Trophoblast cell (in vitro differentiated cells and primary cell): ENCODE measurements around the gene ABCB9.

Experiments
- DNase-seq, 2 donors: peaks; one replicate each; pipeline ENCODE4 v3.0.0-alpha.2; 2016
- H2AFZ ChIP-seq: 2 replicates; pipeline ENCODE4 v1.6.1; 2013; ENCODE audit warnings: low read length, moderate library complexity, mild to moderate bottlenecking; ENCODE audit not compliant: insufficient read depth, poor library complexity
- H2AK5ac ChIP-seq: 2 replicates; pipeline ENCODE4 v1.6.1; 2013; ENCODE audit warnings: mild to moderate bottlenecking, low read length
- H2BK120ac ChIP-seq: 2 replicates; pipeline ENCODE4 v1.6.1; 2013; ENCODE audit warnings: low read length, mild to moderate bottlenecking, moderate library complexity; ENCODE audit not compliant: insufficient read depth, poor library complexity
- H2BK12ac ChIP-seq: 2 replicates; pipeline ENCODE4 v1.6.1; 2013; ENCODE audit warnings: mild to moderate bottlenecking, low read length, moderate library complexity
- H2BK5ac ChIP-seq: 2 replicates; pipeline ENCODE4 v1.6.1; 2013; ENCODE audit warnings: low read length, low read depth, moderate library complexity, mild to moderate bottlenecking; ENCODE audit not compliant: poor library complexity
- H3K14ac ChIP-seq: 2 replicates; pipeline ENCODE4 v1.6.1; 2013; ENCODE audit warnings: mild to moderate bottlenecking, low read length
- H3K18ac ChIP-seq: 2 replicates; pipeline ENCODE4 v1.6.1; 2013; ENCODE audit warnings: mild to moderate bottlenecking, low read length
- H3K23ac ChIP-seq: 2 replicates; pipeline ENCODE4 v1.6.1; 2013; ENCODE audit warnings: low read length
- H3K27ac ChIP-seq: 2 replicates; pipeline ENCODE4 v1.5.1; 2013; ENCODE audit warnings: low read depth, mild to moderate bottlenecking, inconsistent platforms, low read length, moderate library complexity
- H3K27me3 ChIP-seq: 2 replicates; pipeline ENCODE4 v1.6.1; 2013; ENCODE audit warnings: inconsistent platforms, mild to moderate bottlenecking, low read length, moderate library complexity; ENCODE audit not compliant: insufficient read depth
- H3K36me3 ChIP-seq, 2 experiments: 1 replicate in 1 of 2; 2 replicates in 1 of 2; pipeline ENCODE4 v1.6.1; 2013; ENCODE audit warnings: low read length in 2 of 2, mild to moderate bottlenecking in 2 of 2, moderate library complexity in 1 of 2; ENCODE audit not compliant: insufficient read depth in 2 of 2, control insufficient read depth in 1 of 2
- H3K4ac ChIP-seq: 2 replicates; pipeline ENCODE4 v1.6.1; 2013; ENCODE audit warnings: low read depth, mild to moderate bottlenecking, low read length, moderate library complexity
- H3K4me1 ChIP-seq, 2 experiments: 1 replicate in 1 of 2; 2 replicates in 1 of 2; pipeline ENCODE4 v1.6.1; 2013; ENCODE audit warnings: low read length in 2 of 2, mild to moderate bottlenecking in 2 of 2, moderate library complexity in 1 of 2; ENCODE audit not compliant: insufficient read depth in 2 of 2, control insufficient read depth in 1 of 2
- H3K4me2 ChIP-seq: 2 replicates; pipeline ENCODE4 v1.6.1; 2013; ENCODE audit warnings: inconsistent platforms, mild to moderate bottlenecking, low read length, moderate library complexity
- H3K4me3 ChIP-seq: 2 replicates; pipeline ENCODE4 v1.5.1; 2013; ENCODE audit warnings: mild to moderate bottlenecking, low read depth, low read length, inconsistent platforms
- H3K79me1 ChIP-seq: one replicate; pipeline ENCODE4 v1.6.1; 2013; ENCODE audit warnings: low read length
- H3K79me2 ChIP-seq: 2 replicates; pipeline ENCODE4 v1.6.1; 2013; ENCODE audit warnings: low read length, mild to moderate bottlenecking; ENCODE audit not compliant: control insufficient read depth, insufficient read depth, poor library complexity
- H3K9ac ChIP-seq: 2 replicates; pipeline ENCODE4 v1.6.1; 2013; ENCODE audit warnings: mild to moderate bottlenecking, low read length
- H3K9me3 ChIP-seq: 2 replicates; pipeline ENCODE4 v1.6.1; 2013; ENCODE audit warnings: low read depth, mild to moderate bottlenecking, control low read depth, inconsistent platforms, low read length; ENCODE audit not compliant: insufficient read depth
- H4K12ac ChIP-seq: 2 replicates; pipeline ENCODE4 v1.6.1; 2013; ENCODE audit warnings: low read depth, mild to moderate bottlenecking, low read length, moderate library complexity
- H4K8ac ChIP-seq: 2 replicates; pipeline ENCODE4 v1.6.1; 2013; ENCODE audit warnings: low read depth, mild to moderate bottlenecking, low read length, moderate library complexity
- H4K91ac ChIP-seq: one replicate; pipeline ENCODE4 v1.6.1; 2013; ENCODE audit warnings: low read depth, mild to moderate bottlenecking, low read length, moderate library complexity
- WGBS: extraction: QIAGEN DNeasy Blood & Tissue Kit; methylation state at CpG from one replicate; pipeline ENCODE4 v1.1.7; 2013; ENCODE audit warnings: missing lambda C conversion rate; ENCODE audit not compliant: insufficient read length, insufficient coverage; ENCODE audit errors: extremely low coverage; 5-methylcytosine and 5-hydroxymethylcytosine counted together

Gene ABCB9

GRCh38 chr12:122929812-122930211, 36.5 kb downstream of the ABCB9 start:
- no peaks in the 10 kb centered on the region for H3K79me2 ChIP-seq
- H3K36me3 ChIP-seq, result no peaks in the 10 kb centered on the region
- H2AFZ ChIP-seq, result no peak overlapping the region
- H2BK12ac ChIP-seq, result no peak overlapping the region
- H3K27ac ChIP-seq, result no peak overlapping the region
- no peak overlapping the region for H2AK5ac ChIP-seq
- H2BK120ac ChIP-seq, result no peak overlapping the region
- no peak overlapping the region for H2BK5ac ChIP-seq
- H3K79me1 ChIP-seq, result no peaks in the 10 kb centered on the region
- H3K9me3 ChIP-seq, result no peaks in the 10 kb centered on the region
- no peak overlapping the region for H3K18ac ChIP-seq
- H3K14ac ChIP-seq, result no peak overlapping the region
- no peak overlapping the region for H4K12ac ChIP-seq
- H4K8ac ChIP-seq, result no peak overlapping the region
- DNase-seq, result no peak
- no peak overlapping the region for H3K9ac ChIP-seq
- H3K27me3 ChIP-seq, result no peaks in the 10 kb centered on the region
- no peak overlapping the region for H3K4ac ChIP-seq
- H4K91ac ChIP-seq, result no peak overlapping the region
- no CpG with 5 or more reads among the region's 23 CpGs for WGBS
- H3K4me1 ChIP-seq, result no peaks in the 10 kb centered on the region
- no peak overlapping the region for H3K23ac ChIP-seq
- H3K4me2 ChIP-seq, result no peak overlapping the region
- no peak overlapping the region for H3K4me3 ChIP-seq

GRCh38 chr12:122929148-122929538, 37.1 kb downstream of the ABCB9 start:
- H2AFZ ChIP-seq, result no peak overlapping the region
- no peaks in the 10 kb centered on the region for H3K27me3 ChIP-seq
- no peak overlapping the region for H3K9ac ChIP-seq
- H3K27ac ChIP-seq, result no peak overlapping the region
- H2BK12ac ChIP-seq, result no peak overlapping the region
- no peak overlapping the region for H4K91ac ChIP-seq
- H3K4me1 ChIP-seq, result no peaks in the 10 kb centered on the region
- no peaks in the 10 kb centered on the region for H3K36me3 ChIP-seq
- no peak overlapping the region for H3K4me2 ChIP-seq
- no CpG with 5 or more reads among the region's 14 CpGs for WGBS
- H3K18ac ChIP-seq, result no peak overlapping the region
- no peaks in the 10 kb centered on the region for H3K79me2 ChIP-seq
- DNase-seq, result no peak
- no peak overlapping the region for H4K8ac ChIP-seq
- no peak overlapping the region for H3K23ac ChIP-seq
- H2AK5ac ChIP-seq, result no peak overlapping the region
- no peak overlapping the region for H2BK5ac ChIP-seq
- no peak overlapping the region for H3K4me3 ChIP-seq
- H2BK120ac ChIP-seq, result no peak overlapping the region
- no peaks in the 10 kb centered on the region for H3K9me3 ChIP-seq
- H3K14ac ChIP-seq, result no peak overlapping the region
- H3K4ac ChIP-seq, result no peak overlapping the region
- no peaks in the 10 kb centered on the region for H3K79me1 ChIP-seq
- H4K12ac ChIP-seq, result no peak overlapping the region

GRCh38 chr12:122928404-122929147, 37.7 kb downstream of the ABCB9 start:
- Histone ChIP-seq H4K8ac (no peak overlapping the region), H2BK120ac (no peak overlapping the region), H3K4me3 (no peak overlapping the region), H3K4ac (no peak overlapping the region), H4K12ac (no peak overlapping the region), H3K14ac (no peak overlapping the region), H3K4me1 (no peaks in the 10 kb centered on the region), H2BK12ac (no peak overlapping the region), H2BK5ac (no peak overlapping the region), H3K9me3 (no peaks in the 10 kb centered on the region), H3K9ac (no peak overlapping the region), H3K27me3 (no peaks in the 10 kb centered on the region), H3K79me2 (no peaks in the 10 kb centered on the region), H3K36me3 (no peaks in the 10 kb centered on the region), H3K4me2 (no peak overlapping the region), H3K18ac (no peak overlapping the region), H2AFZ (no peak overlapping the region), H2AK5ac (no peak overlapping the region), H3K27ac (no peak overlapping the region), H3K79me1 (no peaks in the 10 kb centered on the region), H4K91ac (no peak overlapping the region), H3K23ac (no peak overlapping the region)
- WGBS, result no CpG with 5 or more reads among the region's 12 CpGs
- no peak for DNase-seq

GRCh38 chr12:122927756-122928403, 38.4 kb downstream of the ABCB9 start:
- no peak overlapping the region for H4K91ac ChIP-seq
- H2BK120ac ChIP-seq, result no peak overlapping the region
- no peak overlapping the region for H3K4me3 ChIP-seq
- no peaks in the 10 kb centered on the region for H3K36me3 ChIP-seq
- H2BK5ac ChIP-seq, result no peak overlapping the region
- no peak overlapping the region for H4K12ac ChIP-seq
- no peaks in the 10 kb centered on the region for H3K4me1 ChIP-seq
- H3K27ac ChIP-seq, result no peak overlapping the region
- H3K79me2 ChIP-seq, result no peaks in the 10 kb centered on the region
- no peak overlapping the region for H3K23ac ChIP-seq
- H3K9me3 ChIP-seq, result no peaks in the 10 kb centered on the region
- H3K4me2 ChIP-seq, result no peak overlapping the region
- H2BK12ac ChIP-seq, result no peak overlapping the region
- WGBS, result no CpG with 5 or more reads among the region's 11 CpGs
- H3K14ac ChIP-seq, result no peak overlapping the region
- no peak overlapping the region for H4K8ac ChIP-seq
- H3K27me3 ChIP-seq, result no peaks in the 10 kb centered on the region
- DNase-seq, result no peak
- no peak overlapping the region for H3K4ac ChIP-seq
- H2AK5ac ChIP-seq, result no peak overlapping the region
- H2AFZ ChIP-seq, result no peak overlapping the region
- no peaks in the 10 kb centered on the region for H3K79me1 ChIP-seq
- no peak overlapping the region for H3K9ac ChIP-seq
- no peak overlapping the region for H3K18ac ChIP-seq
